HG03558 (cell line): ENCODE data around the gene SAPCD2.

ENCODE experiments used
- ATAC-seq: cut with Tn5 transposase; IDR thresholded peaks from one replicate; pipeline ENCODE4 v1.9.1; 2021; ENCODE audit warnings: moderate number of reproducible peaks; ENCODE audit not compliant: unreplicated experiment; ENCODE audit errors: extremely low read depth

The SAPCD2 gene

GRCh38 chr9:137082925-137083290 lies 12.6 kb upstream of the SAPCD2 start:
- ATAC-seq, result no peak

GRCh38 chr9:137082222-137082924 lies 12.0 kb upstream of the SAPCD2 start:
- ATAC-seq, result no peak

- no peak for ATAC-seq
Observed at GRCh38 chr9:137080260-137081122, 10.1 kb upstream of the SAPCD2 start.

- ATAC-seq, result no peak
Observed at GRCh38 chr9:137079401-137079787, 9.0 kb upstream of the SAPCD2 start.

- ATAC-seq, result no peak
Observed at GRCh38 chr9:137078701-137079400, 8.5 kb upstream of the SAPCD2 start.

- ATAC-seq, result no peak
Observed at GRCh38 chr9:137077758-137078693, 7.7 kb upstream of the SAPCD2 start.

- no peak for ATAC-seq
Observed at GRCh38 chr9:137077010-137077747, 6.8 kb upstream of the SAPCD2 start, which contains the start of gene UAP1L1. Gene UAP1L1 (plus strand): TSS chr9:137077517. CDS start chr9:137077533, 16 bp downstream.

- ATAC-seq, result no peak
Observed at GRCh38 chr9:137076636-137077009, 6.3 kb upstream of the SAPCD2 start.

- no peak for ATAC-seq
Observed at GRCh38 chr9:137075275-137075775, 5.0 kb upstream of the SAPCD2 start.

GRCh38 chr9:137074657-137075274 lies 4.4 kb upstream of the SAPCD2 start:
- ATAC-seq, result no peak

GRCh38 chr9:137073992-137074399 lies 3.6 kb upstream of the SAPCD2 start:
- no peak for ATAC-seq

- ATAC-seq, result no peak
Observed at GRCh38 chr9:137071282-137071681, 925 bp upstream of the SAPCD2 start.

- no peak for ATAC-seq
Observed at GRCh38 chr9:137070906-137071275, 534 bp upstream of the SAPCD2 start.

GRCh38 chr9:137069508-137070091 lies 757 bp downstream of the SAPCD2 start:
- no peak for ATAC-seq

GRCh38 chr9:137068539-137069507 lies 1.5 kb downstream of the SAPCD2 start:
- no peak for ATAC-seq

- no peak for ATAC-seq
Observed at GRCh38 chr9:137067860-137068538, 2.4 kb downstream of the SAPCD2 start.
